Ovary (tissue), 3 donors: ENCODE data around the gene TACR2.

Experiments used
- EP300 ChIP-seq: sonication (generic); formaldehyde crosslinking; IDR thresholded peaks from one replicate; pipeline ENCODE4 v1.6.1; 2017; ENCODE audit warnings: antibody characterized with exemption
- POLR2A ChIP-seq: fragments of 450-650 bp; IDR thresholded peaks from one replicate; pipeline ENCODE4 v1.6.1; 2017; ENCODE audit warnings: antibody characterized with exemption, mild to moderate bottlenecking, moderate library complexity
- TF ChIP-seq, protein P1 (sequence below), 3 donors: fragments of 450-650 bp in 2 of 3; fragments of 200-600 bp in 1 of 3; IDR thresholded peaks; one replicate each; pipeline versions ENCODE4 v1.5.1 to v1.8.0; 2016 to 2022; ENCODE audit warnings: antibody characterized with exemption in 3 of 3, mild to moderate bottlenecking in 1 of 3
- donor health status: DM: no; HTN: no; CAD: no.

DNA sequence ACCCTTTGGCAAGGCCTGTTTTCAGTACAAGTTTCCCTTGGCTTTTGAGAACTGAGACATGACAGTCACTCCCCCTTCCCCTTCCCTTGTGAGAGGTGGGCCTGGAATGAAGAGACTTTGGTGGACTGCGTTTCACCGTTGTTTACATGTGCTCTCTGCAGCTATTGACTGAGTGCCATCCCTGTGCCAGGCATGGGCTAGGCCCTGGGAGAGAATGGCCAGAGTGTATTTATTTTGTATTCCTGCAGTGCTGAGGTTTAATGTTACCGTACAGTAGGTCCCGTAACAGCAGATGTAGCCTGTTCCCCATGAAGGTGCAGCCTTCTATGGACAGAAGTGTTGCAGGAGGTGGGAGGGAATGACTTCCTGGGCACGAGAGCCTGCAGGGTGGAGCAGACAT is 50.0 kb downstream of the TACR2 start:
- TF ChIP-seq, protein P1, sequence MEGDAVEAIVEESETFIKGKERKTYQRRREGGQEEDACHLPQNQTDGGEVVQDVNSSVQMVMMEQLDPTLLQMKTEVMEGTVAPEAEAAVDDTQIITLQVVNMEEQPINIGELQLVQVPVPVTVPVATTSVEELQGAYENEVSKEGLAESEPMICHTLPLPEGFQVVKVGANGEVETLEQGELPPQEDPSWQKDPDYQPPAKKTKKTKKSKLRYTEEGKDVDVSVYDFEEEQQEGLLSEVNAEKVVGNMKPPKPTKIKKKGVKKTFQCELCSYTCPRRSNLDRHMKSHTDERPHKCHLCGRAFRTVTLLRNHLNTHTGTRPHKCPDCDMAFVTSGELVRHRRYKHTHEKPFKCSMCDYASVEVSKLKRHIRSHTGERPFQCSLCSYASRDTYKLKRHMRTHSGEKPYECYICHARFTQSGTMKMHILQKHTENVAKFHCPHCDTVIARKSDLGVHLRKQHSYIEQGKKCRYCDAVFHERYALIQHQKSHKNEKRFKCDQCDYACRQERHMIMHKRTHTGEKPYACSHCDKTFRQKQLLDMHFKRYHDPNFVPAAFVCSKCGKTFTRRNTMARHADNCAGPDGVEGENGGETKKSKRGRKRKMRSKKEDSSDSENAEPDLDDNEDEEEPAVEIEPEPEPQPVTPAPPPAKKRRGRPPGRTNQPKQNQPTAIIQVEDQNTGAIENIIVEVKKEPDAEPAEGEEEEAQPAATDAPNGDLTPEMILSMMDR (IDR thresholded peaks at IDR 0.05) = no peak
- TF ChIP-seq POLR2A (no peak), EP300 (no peak)
